SU-DHL-6 (cell line): ENCODE results near the gene MFSD2A.
A peak's percentile ranks its signal among the peaks of the same experiment; 100 is the strongest.
"Not testable (repeated sequence)": the region's sequence is repeated elsewhere in the genome, so short reads cannot be mapped to it uniquely, and the experiment has no call there.

Experiments used
- H2AFZ ChIP-seq: fragments of 200-600 bp; sonication (generic); 2 replicates; pipeline ENCODE4 v1.6.1; 2014; ENCODE audit warnings: low read depth, mild to moderate bottlenecking, moderate library complexity, mixed read lengths, antibody characterized with exemption, low read length; ENCODE audit not compliant: severe bottlenecking
- H3F3A ChIP-seq: fragments of 200-600 bp; shearing (Covaris generic); 2 replicates; pipeline ENCODE4 v1.6.0; 2016; ENCODE audit warnings: antibody characterized with exemption, mild to moderate bottlenecking; ENCODE audit not compliant: insufficient read depth
- H3K27ac ChIP-seq: fragments of 200-600 bp; sonication (generic); 2 replicates; pipeline ENCODE4 v1.5.1; 2016; ENCODE audit warnings: low read depth, mild to moderate bottlenecking, low read length, moderate library complexity, mixed read lengths
- H3K27me3 ChIP-seq: fragments of 200-600 bp; sonication (generic), shearing (Covaris generic); 2 replicates; pipeline ENCODE4 v1.6.0; 2014; ENCODE audit warnings: mild to moderate bottlenecking, low read length
- H3K36me3 ChIP-seq: fragments of 200-600 bp; sonication (generic); 2 replicates; pipeline ENCODE4 v1.6.1; 2014; ENCODE audit warnings: mild to moderate bottlenecking, low read length, mixed read lengths
- H3K4me2 ChIP-seq: fragments of 300-600, 200-600 bp; shearing (Covaris generic), sonication (generic); 2 replicates; pipeline ENCODE4 v1.6.0; 2014; ENCODE audit warnings: low read length, low read depth, mild to moderate bottlenecking; ENCODE audit not compliant: poor library complexity, severe bottlenecking
- H3K4me3 ChIP-seq: fragments of 200-600 bp; sonication (generic); 2 replicates; pipeline ENCODE4 v1.5.1; 2014; ENCODE audit warnings: antibody characterized with exemption, low read length, mild to moderate bottlenecking, mixed read lengths; ENCODE audit not compliant: insufficient read depth, poor library complexity, severe bottlenecking
- H3K79me2 ChIP-seq: fragments of 200-600 bp; sonication (generic); 2 replicates; pipeline ENCODE4 v1.6.1; 2014; ENCODE audit warnings: mild to moderate bottlenecking, low read length, moderate library complexity; ENCODE audit not compliant: insufficient read depth
- H3K9ac ChIP-seq: fragments of 200-600 bp; sonication (generic); 2 replicates; pipeline ENCODE4 v1.7.0; 2014; ENCODE audit warnings: mild to moderate bottlenecking, low read length
- H3K9me2 ChIP-seq: fragments of 200-600 bp; sonication (generic); replicated peaks from 2 replicates; pipeline ENCODE4 v1.6.1; 2014; ENCODE audit warnings: low read length; ENCODE audit not compliant: insufficient read depth
- H3K9me3 ChIP-seq: fragments of 200-600 bp; sonication (generic); 2 replicates; pipeline ENCODE4 v1.6.1; 2014; ENCODE audit warnings: low read length, mixed read lengths; ENCODE audit not compliant: insufficient read depth
- H4K20me1 ChIP-seq: fragments of 200-600 bp; sonication (generic); 2 replicates; pipeline ENCODE4 v1.6.1; 2014; ENCODE audit warnings: low read depth, mild to moderate bottlenecking, antibody characterized with exemption, low read length, moderate library complexity, mixed read lengths
- CTCF ChIP-seq: fragments of 200-600 bp; sonication (generic); IDR thresholded peaks from one replicate; pipeline ENCODE4 v1.5.1; 2017; ENCODE audit warnings: antibody characterized with exemption, mild to moderate bottlenecking, low read length, moderate library complexity; ENCODE audit not compliant: insufficient read depth, poor library complexity, severe bottlenecking
- EZH2phosphoT487 ChIP-seq: fragments of 200-600 bp; sonication (generic), shearing (Covaris generic); conservative IDR thresholded peaks from 2 replicates; pipeline ENCODE4 v1.6.1; 2018; ENCODE audit warnings: mild to moderate bottlenecking, antibody characterized with exemption, low read length, moderate library complexity, mixed read lengths

MFSD2A gene

DNA sequence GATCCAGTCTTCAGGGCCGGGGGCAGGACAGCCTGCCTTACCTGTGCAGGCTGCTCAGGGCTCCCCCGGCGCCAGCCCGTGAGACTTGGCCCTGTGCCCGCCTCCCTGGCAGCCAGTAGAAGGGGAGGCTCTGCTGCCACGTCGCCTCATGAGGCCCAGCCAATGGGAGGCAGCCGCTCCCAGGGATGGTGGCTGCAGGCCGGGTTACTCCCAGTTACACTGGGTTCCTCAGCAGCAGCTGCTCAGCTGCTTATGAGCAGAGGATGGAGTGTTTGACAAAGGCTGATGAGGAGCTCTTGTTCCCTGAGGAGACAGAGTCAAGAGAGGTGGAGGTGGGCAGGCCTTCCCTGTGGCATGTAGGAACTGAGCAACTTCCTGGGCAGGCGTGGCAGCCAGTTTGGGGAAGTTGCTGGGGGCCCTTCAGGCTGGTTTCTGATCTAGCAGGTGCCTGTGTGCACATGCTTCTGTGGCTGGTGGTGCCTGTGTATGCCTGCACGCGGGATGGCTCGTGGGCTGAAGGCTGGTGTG is 5.5 kb downstream of the MFSD2A start:
- peak overlapping the region; percentile 71 for H3K27ac ChIP-seq
- peak overlapping the region; percentile 73 for H2AFZ ChIP-seq

DNA sequence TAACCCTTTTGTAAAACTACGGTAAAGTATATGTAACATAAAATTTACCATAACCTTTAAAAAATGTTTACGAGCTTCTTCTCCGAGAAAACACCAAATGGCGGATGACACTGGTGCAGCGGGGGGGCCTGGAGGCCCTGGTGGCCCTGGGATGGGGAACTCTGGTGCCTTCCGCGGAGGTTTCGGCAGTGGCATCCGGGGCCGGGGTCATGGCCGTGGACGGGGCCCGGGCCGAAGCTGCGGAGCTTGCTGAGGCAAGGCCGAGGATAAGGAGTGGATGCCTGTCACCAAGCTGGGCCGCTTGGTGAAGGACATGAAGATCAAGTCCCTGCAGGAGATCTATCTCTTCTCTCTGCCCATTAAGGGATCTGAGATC is 7.5 kb downstream of the MFSD2A start:
- Histone ChIP-seq H3K9me3 (no peaks in the 10 kb centered on the region), H3K4me2 (no peak overlapping the region), H3K27me3 (no peaks in the 10 kb centered on the region), H3K4me3 (no peak overlapping the region), H3K9ac (no peak overlapping the region), H4K20me1 (no peaks in the 10 kb centered on the region), H2AFZ (no peak overlapping the region), H3K9me2 (no peaks in the 10 kb centered on the region), H3K36me3 (peaks cover 6% of the 10 kb centered on the region), H3K27ac (no peak overlapping the region), H3K79me2 (no peaks in the 10 kb centered on the region), H3F3A (peaks cover 16% of the 10 kb centered on the region)
- no peak for TF ChIP-seq CTCF
- no peak for TF ChIP-seq EZH2phosphoT487

More for the DNA sequence above, 5.5 kb downstream of the MFSD2A start:
- TF ChIP-seq EZH2phosphoT487, result no peak
- TF ChIP-seq CTCF, result no peak
- Histone ChIP-seq H3K9ac (peak overlapping the region; percentile 54), H3K4me2 (peak overlapping the region; percentile 45), H3K79me2 (peaks cover 10% of the 10 kb centered on the region), H3F3A (peaks cover 16% of the 10 kb centered on the region), H3K9me2 (no peaks in the 10 kb centered on the region), H3K36me3 (peaks cover 2% of the 10 kb centered on the region; the same call in 1 of the 2 replicates), H3K4me3 (peak overlapping the region; percentile 28), H3K27me3 (no peaks in the 10 kb centered on the region), H4K20me1 (no peaks in the 10 kb centered on the region), H3K9me3 (no peaks in the 10 kb centered on the region)

- H3K9me2 ChIP-seq, H3K79me2 ChIP-seq, H3K4me3 ChIP-seq, H3K9me3 ChIP-seq, H3K27me3 ChIP-seq, H3K4me2 ChIP-seq, H3K27ac ChIP-seq, H2AFZ ChIP-seq, H4K20me1 ChIP-seq, H3K36me3 ChIP-seq, H3K9ac ChIP-seq: not testable (repeated sequence)
- peaks cover 16% of the 10 kb centered on the region for H3F3A ChIP-seq
Observed at GRCh38 chr1:39962964-39963363, 8.0 kb downstream of the MFSD2A start.

DNA sequence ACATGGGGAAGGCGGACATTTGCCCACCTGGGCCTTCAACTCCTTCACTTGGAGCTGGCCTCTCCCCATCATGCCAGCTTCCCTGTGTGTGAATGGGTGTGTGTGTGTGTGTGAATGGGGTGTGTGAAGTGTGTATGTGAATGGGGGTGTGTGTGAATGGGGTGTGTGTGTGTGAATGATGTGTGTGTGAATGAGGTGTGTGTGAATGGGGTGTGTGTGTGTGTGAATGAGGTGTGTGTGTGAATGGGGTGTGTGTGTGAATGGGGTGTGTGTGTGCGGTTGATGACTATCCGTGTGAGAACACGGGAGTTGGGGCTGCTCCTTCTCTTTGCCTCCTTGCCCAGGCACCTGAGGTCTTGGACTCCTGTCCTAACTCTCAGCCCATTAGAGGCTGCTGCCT is 9.6 kb downstream of the MFSD2A start:
- H4K20me1 ChIP-seq, result no peaks in the 10 kb centered on the region
- TF ChIP-seq CTCF, result no peak
- no peak for TF ChIP-seq EZH2phosphoT487
- peaks cover 3% of the 10 kb centered on the region for H3F3A ChIP-seq
- no peak overlapping the region for H3K4me2 ChIP-seq
- H3K9me2 ChIP-seq, result no peaks in the 10 kb centered on the region
- H3K27me3 ChIP-seq, result no peaks in the 10 kb centered on the region
- no peak overlapping the region for H3K9ac ChIP-seq
- H3K9me3 ChIP-seq, result no peaks in the 10 kb centered on the region
- H2AFZ ChIP-seq, result no peak overlapping the region
- peaks cover 6% of the 10 kb centered on the region for H3K36me3 ChIP-seq
- H3K4me3 ChIP-seq, result no peak overlapping the region
- H3K79me2 ChIP-seq, result no peaks in the 10 kb centered on the region
- no peak overlapping the region for H3K27ac ChIP-seq
